Mucosa of rectum (tissue), 2 donors: Measurements from ENCODE around the gene COQ7.

ENCODE experiments used
- H3K27ac ChIP-seq, 2 donors: one replicate each; pipeline ENCODE4 v1.7.0; 2013; ENCODE audit warnings: inconsistent platforms in 2 of 2, low read depth in 2 of 2, low read length in 2 of 2
- H3K27me3 ChIP-seq, 2 donors: one replicate each; pipeline ENCODE4 v1.7.0; 2013; ENCODE audit warnings: low read length in 2 of 2; ENCODE audit not compliant: control insufficient read depth in 2 of 2, insufficient read depth in 2 of 2
- H3K36me3 ChIP-seq, 2 donors: one replicate each; pipeline ENCODE4 v1.7.0; 2013; ENCODE audit warnings: low read length in 2 of 2; ENCODE audit not compliant: control insufficient read depth in 2 of 2, insufficient read depth in 2 of 2
- H3K4me1 ChIP-seq, 2 donors: one replicate each; pipeline ENCODE4 v1.7.0; 2013; ENCODE audit warnings: low read length in 2 of 2, mild to moderate bottlenecking in 1 of 2; ENCODE audit not compliant: control insufficient read depth in 2 of 2, insufficient read depth in 2 of 2
- H3K4me3 ChIP-seq, 2 donors: one replicate each; pipeline ENCODE4 v1.7.0; 2013; ENCODE audit warnings: low read length in 2 of 2
- H3K9ac ChIP-seq, 2 donors: one replicate each; pipeline ENCODE4 v1.7.0; 2013; ENCODE audit warnings: low read length in 2 of 2, low read depth in 1 of 2, mild to moderate bottlenecking in 1 of 2
- H3K9me3 ChIP-seq, 2 donors: one replicate each; pipeline ENCODE4 v1.7.0; 2013; ENCODE audit warnings: low read length in 2 of 2; ENCODE audit not compliant: control insufficient read depth in 2 of 2
- donor health status: healthy.
- donor health status: Normal muscosa, but diverticular disease.

Gene COQ7

DNA sequence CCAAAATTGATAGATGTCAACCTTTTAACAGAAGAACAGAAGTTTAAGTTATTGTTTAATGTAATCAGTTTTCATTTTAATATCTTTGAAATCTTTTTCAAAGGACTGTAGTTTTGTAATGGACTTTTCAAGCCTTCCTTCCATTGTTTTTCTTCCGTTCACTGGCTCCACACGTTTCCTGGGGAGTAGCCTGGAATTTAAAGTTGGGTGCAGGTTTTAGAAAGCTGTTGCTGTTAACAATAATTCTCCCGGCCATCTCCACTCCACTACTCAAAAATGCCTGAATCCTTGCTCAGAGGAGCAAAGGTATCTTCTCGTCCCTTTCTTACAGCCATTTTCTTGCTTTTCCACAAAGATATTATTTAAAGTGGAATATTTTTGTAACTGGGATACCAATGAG lies 4.7 kb upstream of the COQ7 start:
- peaks cover 0 to 3% of the 10 kb centered on the region in 2 donors for H3K36me3 ChIP-seq
- no peaks in the 10 kb centered on the region for H3K27me3 ChIP-seq
- H3K27ac ChIP-seq, result no peak overlapping the region
- no peak overlapping the region for H3K4me3 ChIP-seq
- H3K4me1 ChIP-seq, result peaks cover 0 to 3% of the 10 kb centered on the region in 2 donors
- H3K9ac ChIP-seq, result no peak overlapping the region
- H3K9me3 ChIP-seq, result no peaks in the 10 kb centered on the region

- Histone ChIP-seq H3K9me3 (no peaks in the 10 kb centered on the region), H3K4me1 (peaks cover 9% of the 10 kb centered on the region in 2 donors), H3K27ac (peak overlapping the region; percentile 100), H3K9ac (peak overlapping the region; percentile 83 to 99), H3K36me3 (no peaks in the 10 kb centered on the region), H3K27me3 (no peaks in the 10 kb centered on the region), H3K4me3 (peak overlapping the region; percentile 68 to 95)
Observed at GRCh38 chr16:19066988-19067348, 446 bp upstream of the COQ7 start.

DNA sequence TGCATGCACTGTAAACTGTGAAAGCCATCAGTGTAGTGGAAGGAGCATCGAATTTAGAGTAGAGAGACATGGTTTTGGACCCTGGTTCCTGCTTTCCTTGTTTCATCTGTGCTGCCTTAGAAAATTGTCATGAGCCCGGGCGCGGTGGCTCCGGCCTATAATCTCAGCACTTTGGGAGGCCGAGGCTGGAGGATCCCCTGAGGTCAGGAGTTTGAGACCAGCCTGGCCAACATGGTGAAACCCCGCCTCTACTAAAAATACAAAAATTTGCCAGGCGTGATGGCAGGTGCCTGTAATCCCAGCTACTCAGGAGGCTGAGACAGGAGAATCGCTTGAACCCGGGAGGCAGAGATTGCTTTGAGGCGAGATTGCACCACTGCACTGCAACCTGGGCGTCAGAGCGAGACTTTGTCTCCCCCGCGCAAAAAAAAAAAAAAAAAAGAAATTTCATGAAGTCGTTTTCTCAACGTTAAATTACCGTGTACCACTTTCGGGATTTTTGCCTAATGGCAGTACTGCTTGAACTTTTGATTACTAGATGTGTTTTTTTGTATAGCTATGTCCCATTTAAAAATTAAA lies 912 bp downstream of the COQ7 start:
- Histone ChIP-seq H3K36me3 (peaks cover 4 to 7% of the 10 kb centered on the region in 2 donors), H3K27me3 (no peaks in the 10 kb centered on the region), H3K9ac (peak overlapping the region; percentile 83 to 99), H3K4me3 (peak overlapping the region; percentile 68 to 95), H3K4me1 (peaks cover 9% of the 10 kb centered on the region in 2 donors), H3K27ac (peak overlapping the region; percentile 100), H3K9me3 (no peaks in the 10 kb centered on the region)

DNA sequence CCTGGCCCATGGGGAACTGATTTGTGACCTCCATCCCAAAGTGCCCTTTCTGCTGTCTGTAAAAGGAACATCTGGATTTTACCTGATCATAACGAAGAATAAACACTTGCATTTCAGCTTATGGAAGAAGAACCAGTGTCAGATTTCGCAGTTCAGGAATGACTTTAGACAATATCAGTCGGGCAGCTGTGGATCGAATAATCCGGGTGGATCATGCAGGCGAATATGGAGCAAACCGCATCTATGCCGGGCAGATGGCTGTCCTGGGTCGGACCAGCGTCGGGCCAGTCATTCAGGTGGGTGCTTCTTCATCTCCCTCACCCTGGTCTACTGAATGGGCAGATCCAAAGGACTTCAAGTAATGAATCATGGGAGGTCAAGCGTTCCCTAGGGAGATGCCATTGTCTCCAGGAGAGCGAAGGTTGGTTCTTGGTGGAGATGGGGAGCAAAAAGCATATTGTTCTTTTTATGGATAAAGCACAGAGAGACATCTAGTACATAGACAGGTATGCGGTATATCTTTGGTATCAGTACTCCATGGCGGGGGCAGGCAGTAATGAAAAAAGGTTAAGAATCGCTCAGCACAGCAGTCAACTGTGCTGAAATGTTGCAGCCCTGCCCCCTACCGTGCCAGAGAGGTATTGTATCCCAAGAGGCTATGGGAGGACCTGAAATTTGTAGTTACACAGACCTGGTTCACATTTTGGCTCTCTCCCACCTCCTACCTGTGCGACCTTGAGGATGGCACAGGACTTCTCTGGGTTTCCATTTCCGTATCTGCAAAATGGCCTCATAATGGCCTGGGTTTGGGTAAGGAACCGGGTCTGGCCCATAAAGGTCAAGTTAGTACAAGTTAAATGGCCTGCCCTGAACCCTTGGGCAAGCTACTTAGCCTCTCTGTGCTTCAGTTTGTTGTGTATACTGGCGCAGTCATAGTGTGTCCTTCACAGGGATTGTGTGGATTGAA lies 4.7 kb downstream of the COQ7 start:
- H3K36me3 ChIP-seq, result peaks cover 15 to 23% of the 10 kb centered on the region in 2 donors
- no peak overlapping the region for H3K4me3 ChIP-seq
- H3K9ac ChIP-seq, result no peak overlapping the region
- H3K4me1 ChIP-seq, result peaks cover 6 to 9% of the 10 kb centered on the region in 2 donors
- no peak overlapping the region for H3K27ac ChIP-seq
- H3K9me3 ChIP-seq, result no peaks in the 10 kb centered on the region
- H3K27me3 ChIP-seq, result no peaks in the 10 kb centered on the region

DNA sequence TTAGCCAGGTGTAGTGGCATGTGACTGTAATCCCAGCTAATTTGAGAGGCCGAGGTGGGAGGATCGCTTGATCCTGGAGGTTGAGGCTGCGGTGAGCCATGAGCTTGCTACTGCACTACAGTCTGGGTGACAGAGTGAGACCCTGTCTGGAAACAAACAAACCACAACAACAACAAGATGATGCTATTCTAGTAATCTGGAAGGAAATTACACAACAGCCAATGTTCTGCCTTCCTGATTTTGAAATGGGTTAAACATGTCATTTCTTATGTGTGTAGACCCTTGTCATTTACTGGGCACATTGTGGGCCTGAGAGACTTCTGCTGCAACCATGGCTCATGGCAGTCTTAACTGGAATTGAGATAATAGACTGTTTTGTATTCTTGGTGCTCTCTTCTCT lies 5.9 kb downstream of the COQ7 start:
- H3K9me3 ChIP-seq, result no peaks in the 10 kb centered on the region
- peaks cover 2 to 8% of the 10 kb centered on the region in 2 donors for H3K4me1 ChIP-seq
- H3K4me3 ChIP-seq, result no peak overlapping the region
- H3K27me3 ChIP-seq, result no peaks in the 10 kb centered on the region
- H3K9ac ChIP-seq, result no peak overlapping the region
- peaks cover 15 to 31% of the 10 kb centered on the region in 2 donors for H3K36me3 ChIP-seq
- no peak overlapping the region for H3K27ac ChIP-seq

GRCh38 chr16:19073863-19074262 lies 6.4 kb downstream of the COQ7 start:
- Histone ChIP-seq H3K9me3 (no peaks in the 10 kb centered on the region), H3K27me3 (no peaks in the 10 kb centered on the region), H3K9ac (no peak overlapping the region), H3K4me1 (peaks cover 0 to 3% of the 10 kb centered on the region in 2 donors), H3K36me3 (peaks cover 15 to 35% of the 10 kb centered on the region in 2 donors), H3K4me3 (no peak overlapping the region), H3K27ac (no peak overlapping the region)

GRCh38 chr16:19075511-19075910 lies 8.1 kb downstream of the COQ7 start:
- peaks cover 19 to 41% of the 10 kb centered on the region in 2 donors for H3K36me3 ChIP-seq
- H3K4me1 ChIP-seq, result no peaks in the 10 kb centered on the region

DNA sequence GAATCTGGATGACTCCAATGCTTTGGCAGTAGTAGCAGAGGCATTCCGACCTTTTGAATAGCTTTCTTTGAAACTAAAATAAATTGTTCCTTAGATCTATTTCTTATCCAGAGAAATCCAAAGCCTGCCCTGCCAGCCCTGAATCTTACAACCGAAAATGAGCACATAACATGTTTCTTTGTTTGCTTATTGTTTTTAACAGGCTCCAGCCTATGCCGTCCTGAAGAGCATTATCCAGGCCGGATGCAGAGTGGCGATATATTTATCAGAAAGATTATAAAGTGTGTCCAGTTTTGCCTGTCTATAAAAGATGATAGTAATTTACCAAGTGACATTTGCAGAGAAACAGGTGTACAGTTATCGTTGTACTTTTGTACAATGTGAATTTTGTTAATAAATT lies 10.5 kb downstream of the COQ7 start:
- peaks cover 17 to 46% of the 10 kb centered on the region in 2 donors for H3K36me3 ChIP-seq
- no peak overlapping the region for H3K9ac ChIP-seq
- H3K9me3 ChIP-seq, result no peaks in the 10 kb centered on the region
- H3K27me3 ChIP-seq, result no peaks in the 10 kb centered on the region
- no peaks in the 10 kb centered on the region for H3K4me1 ChIP-seq
- no peak overlapping the region for H3K4me3 ChIP-seq
- H3K27ac ChIP-seq, result no peak overlapping the region

More at GRCh38 chr16:19075511-19075910, 8.1 kb downstream of the COQ7 start:
- H3K27ac ChIP-seq, result no peak overlapping the region
- H3K27me3 ChIP-seq, result no peaks in the 10 kb centered on the region
- no peaks in the 10 kb centered on the region for H3K9me3 ChIP-seq
- no peak overlapping the region for H3K4me3 ChIP-seq
- no peak overlapping the region for H3K9ac ChIP-seq

GRCh38 chr16:19083670-19084069 lies 16.3 kb downstream of the COQ7 start:
- Histone ChIP-seq H3K4me3 (no peak overlapping the region), H3K9me3 (no peaks in the 10 kb centered on the region), H3K9ac (no peak overlapping the region), H3K27ac (no peak overlapping the region), H3K27me3 (no peaks in the 10 kb centered on the region), H3K36me3 (peaks cover 4 to 17% of the 10 kb centered on the region in 2 donors), H3K4me1 (peaks cover 8 to 13% of the 10 kb centered on the region in 2 donors)

DNA sequence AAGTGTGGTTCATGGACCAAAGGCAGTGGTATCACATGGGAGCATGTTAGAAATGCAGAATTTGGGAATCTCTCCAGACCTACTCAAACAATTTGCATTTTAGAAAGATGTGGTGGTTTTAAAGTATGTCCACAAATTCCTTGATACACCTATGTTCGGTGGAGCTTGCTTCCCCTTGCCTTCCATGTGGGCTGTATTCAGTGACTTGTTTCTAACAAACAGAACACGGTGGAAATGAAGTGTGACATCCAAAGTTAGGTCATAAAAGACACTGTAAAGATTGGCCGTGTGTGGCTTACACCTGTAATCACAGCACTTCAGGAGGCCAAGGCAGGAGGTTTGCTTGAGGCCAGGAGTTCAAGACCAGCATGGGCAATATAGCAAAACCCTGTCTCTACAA lies 16.7 kb downstream of the COQ7 start:
- H3K9me3 ChIP-seq, result no peaks in the 10 kb centered on the region
- peaks cover 4 to 14% of the 10 kb centered on the region in 2 donors for H3K36me3 ChIP-seq
- no peak overlapping the region for H3K27ac ChIP-seq
- no peak overlapping the region for H3K9ac ChIP-seq
- H3K4me3 ChIP-seq, result no peak overlapping the region
- no peaks in the 10 kb centered on the region for H3K27me3 ChIP-seq
- peaks cover 8 to 13% of the 10 kb centered on the region in 2 donors for H3K4me1 ChIP-seq
